ENCODE measurements around the gene PCDHA12. TPM values are rescaled to one million over a fixed set of nuclear protein-coding genes. Genes with fewer than 3 reads are reported as not detected.

PCDHA12 gene
- polyA plus RNA-seq, 1 donor from 2014 or later = 12.8 TPM

Other genes starting within 250 kb of the PCDHA12 start
- 1.5 TPM in 1 of 2 replicates, not detected in the other for gene CD14, start 242.1 kb upstream of the PCDHA12 start, polyA plus RNA-seq
- 23.5 and 37.5 TPM in 2 replicates for gene TMCO6, start 235.9 kb upstream of the PCDHA12 start, polyA plus RNA-seq
- gene NDUFA2, start 227.7 kb upstream of the PCDHA12 start, polyA plus RNA-seq = 131 and 162 TPM in 2 replicates
- gene IK, start 227.5 kb upstream of the PCDHA12 start, polyA plus RNA-seq = 202 and 264 TPM in 2 replicates
- 20.4 and 20.7 TPM in 2 replicates for gene WDR55, start 210.4 kb upstream of the PCDHA12 start, polyA plus RNA-seq
- 4.2 and 4.4 TPM in 2 replicates for gene DND1, start 201.7 kb upstream of the PCDHA12 start, polyA plus RNA-seq
- gene HARS1, start 183.9 kb upstream of the PCDHA12 start, polyA plus RNA-seq = 76.3 and 80.2 TPM in 2 replicates
- gene HARS2, start 183.9 kb upstream of the PCDHA12 start, polyA plus RNA-seq = 93.9 and 102 TPM in 2 replicates
- 148 and 170 TPM in 2 replicates for gene ZMAT2, start 174.9 kb upstream of the PCDHA12 start, polyA plus RNA-seq
- gene PCDHA1, start 89.2 kb upstream of the PCDHA12 start, polyA plus RNA-seq = 0.28 TPM in 1 of 2 replicates, not detected in the other
- gene PCDHA2, start 80.5 kb upstream of the PCDHA12 start, polyA plus RNA-seq = 8.7 and 9.9 TPM in 2 replicates
- gene PCDHA3, start 74.3 kb upstream of the PCDHA12 start, polyA plus RNA-seq = 1.7 and 3.0 TPM in 2 replicates
- 43.6 and 47.6 TPM in 2 replicates for gene PCDHA4, start 68.2 kb upstream of the PCDHA12 start, polyA plus RNA-seq
- gene PCDHA5, start 53.7 kb upstream of the PCDHA12 start, polyA plus RNA-seq = 1.4 and 2.2 TPM in 2 replicates
- 2.5 and 3.6 TPM in 2 replicates for gene PCDHA6, start 47.3 kb upstream of the PCDHA12 start, polyA plus RNA-seq
- 2.9 and 3.3 TPM in 2 replicates for gene PCDHA7, start 41.0 kb upstream of the PCDHA12 start, polyA plus RNA-seq
- 0.66 and 1.4 TPM in 2 replicates for gene PCDHA8, start 34.1 kb upstream of the PCDHA12 start, polyA plus RNA-seq
- gene PCDHA9, start 26.9 kb upstream of the PCDHA12 start, polyA plus RNA-seq = 0.56 and 0.88 TPM in 2 replicates
- gene PCDHA10, start 19.4 kb upstream of the PCDHA12 start, polyA plus RNA-seq = 5.5 and 6.7 TPM in 2 replicates
- gene PCDHA11, start 6.4 kb upstream of the PCDHA12 start, polyA plus RNA-seq = 5.3 and 7.3 TPM in 2 replicates
- gene PCDHA13, start 6.8 kb downstream of the PCDHA12 start, polyA plus RNA-seq = 0.89 and 1.2 TPM in 2 replicates
- gene PCDHAC1, start 51.0 kb downstream of the PCDHA12 start, polyA plus RNA-seq = 2.4 and 3.3 TPM in 2 replicates
- gene PCDHAC2, start 91.2 kb downstream of the PCDHA12 start, polyA plus RNA-seq = 7.6 and 9.3 TPM in 2 replicates
- gene PCDHB1, start 176.1 kb downstream of the PCDHA12 start, polyA plus RNA-seq = 0.10 TPM in 1 of 2 replicates, not detected in the other
- 103 and 105 TPM in 2 replicates for gene PCDHB2, start 219.3 kb downstream of the PCDHA12 start, polyA plus RNA-seq
- gene PCDHB3, start 225.2 kb downstream of the PCDHA12 start, polyA plus RNA-seq = 3.9 and 4.9 TPM in 2 replicates
- gene PCDHB4, start 246.5 kb downstream of the PCDHA12 start, polyA plus RNA-seq = 4.2 and 4.3 TPM in 2 replicates

Data from neural cell (in vitro differentiated cells).